NOMO-1 treated with dmso at 0.1 percent for 144 hours (cell line): ENCODE measurements around the gene FBXL12.
"Not testable (repeated sequence)": the region's sequence is repeated elsewhere in the genome, so short reads cannot be mapped to it uniquely, and the experiment has no call there.

ENCODE experiments used
- DNase-seq: peaks from one replicate; lab custom pipeline; 2025; ENCODE audit not compliant: unreplicated experiment; lab: John Stamatoyannopoulos, UW

FBXL12 gene

GRCh38 chr19:9818734-9819595, at the start of gene FBXL12:
FBXL12 (minus strand) TSS chr19:9819079; CDS start chr19:9818813, 266 bp downstream.
- DNase-seq: peak; percentile 100

- DNase-seq: no peak
These were observed 47.0 kb upstream of the FBXL12 start for GRCh38 chr19:9865732-9866501.

GRCh38 chr19:9863759-9864158, 44.9 kb upstream of the FBXL12 start:
- DNase-seq: no peak

- no peak for DNase-seq
These were observed 44.1 kb upstream of the FBXL12 start for GRCh38 chr19:9862938-9863337.

- DNase-seq: no peak
These were observed 42.6 kb upstream of the FBXL12 start for GRCh38 chr19:9861503-9861902.

- DNase-seq: no peak
These were observed 41.5 kb upstream of the FBXL12 start for GRCh38 chr19:9860407-9860806.

- DNase-seq: no peak
These were observed 39.9 kb upstream of the FBXL12 start for GRCh38 chr19:9858766-9859165.

GRCh38 chr19:9857920-9858746, 39.3 kb upstream of the FBXL12 start:
- DNase-seq: no peak

GRCh38 chr19:9857076-9857721, 38.3 kb upstream of the FBXL12 start:
- no peak for DNase-seq

GRCh38 chr19:9856609-9857008, 37.7 kb upstream of the FBXL12 start:
- no peak for DNase-seq

GRCh38 chr19:9854282-9854846, 35.5 kb upstream of the FBXL12 start:
- DNase-seq: no peak

- DNase-seq: no peak
These were observed 31.5 kb upstream of the FBXL12 start for GRCh38 chr19:9850235-9850959.

- no peak for DNase-seq
These were observed 30.9 kb upstream of the FBXL12 start for GRCh38 chr19:9849791-9850190.

- DNase-seq: no peak
These were observed 29.9 kb upstream of the FBXL12 start for GRCh38 chr19:9848762-9849161.

GRCh38 chr19:9848060-9848459, 29.2 kb upstream of the FBXL12 start:
- no peak for DNase-seq

- DNase-seq: no peak
These were observed 28.3 kb upstream of the FBXL12 start for GRCh38 chr19:9847087-9847671.

GRCh38 chr19:9843626-9844273, 24.9 kb upstream of the FBXL12 start:
- not testable (repeated sequence) for DNase-seq

- no peak for DNase-seq
These were observed 24.2 kb upstream of the FBXL12 start for GRCh38 chr19:9842834-9843625.
